Psoas muscle (tissue), 8 donors: Measurements from ENCODE around the gene IPMK. TPM values are rescaled to one million over a fixed set of nuclear protein-coding genes. Genes with fewer than 3 reads are reported as not detected.
A peak's percentile ranks its signal among the peaks of the same experiment; 100 is the strongest.

Source experiments
- ATAC-seq, 4 donors: fragments of 200-7000 bp; cut with Tn5 transposase; one replicate each; pipeline ENCODE4 v1.9.1; 2020; ENCODE audit warnings: moderate library complexity in 3 of 4, mild to moderate bottlenecking in 2 of 4
- DNase-seq, 2 donors: peaks; one replicate each; pipeline ENCODE4 v3.0.0-alpha.2; 2020
- H3K27ac ChIP-seq: fragments of 200-600 bp; one replicate; pipeline ENCODE4 v1.8.0; 2022
- H3K27me3 ChIP-seq, 3 donors: fragments of 200-600 bp in 1 of 3; one replicate each; pipeline versions ENCODE4 v1.6.1 to v1.8.0; 2013 to 2022; ENCODE audit warnings: low read length in 2 of 3, mild to moderate bottlenecking in 2 of 3, moderate library complexity in 1 of 3; ENCODE audit not compliant: insufficient read depth in 3 of 3
- H3K36me3 ChIP-seq, 2 donors: fragments of 200-600 bp in 1 of 2; one replicate each; pipeline versions ENCODE4 v1.6.1 to v1.8.0; 2013 to 2022; ENCODE audit warnings: low read depth in 1 of 2, mild to moderate bottlenecking in 1 of 2, moderate library complexity in 1 of 2; ENCODE audit not compliant: insufficient read depth in 1 of 2
- H3K4me1 ChIP-seq: fragments of 200-600 bp; one replicate; pipeline ENCODE4 v1.8.0; 2022
- H3K4me3 ChIP-seq: fragments of 200-600 bp; one replicate; pipeline ENCODE4 v1.8.0; 2022; ENCODE audit warnings: mild to moderate bottlenecking
- H3K9me3 ChIP-seq: fragments of 200-600 bp; one replicate; pipeline ENCODE4 v1.8.0; 2022
- WGBS, 3 donors: extraction: QIAGEN DNeasy Blood & Tissue Kit; methylation state at CpG; one replicate each; pipeline versions ENCODE4 v1.1.6 to v1.1.7; 2013; 5-methylcytosine and 5-hydroxymethylcytosine counted together
- intact Hi-C, 2 donors: fragments of 100-400 bp; cut with DNase I; formaldehyde crosslinking; loops; one replicate each; pipeline versions ENCODE4 v1.11.0 to v1.14.2; 2022
- polyA plus RNA-seq, 3 donors: library from polyadenylated mRNA; stranded (reverse); fragments of 200-250 nt; gene quantifications; one replicate each; pipeline ENCODE4 v1.2.3, GENCODE V29; 2013
- total RNA-seq, 4 donors: library from RNA; stranded (reverse); fragmentation: NEBNext Ultra II Directional in 2 of 4; extraction: Animal tissue kit (Norgen Biotek cat#: 25700) in 2 of 4; gene quantifications; one replicate each; pipeline versions ENCODE4 v1.2.1 to v1.2.4, GENCODE V29; 2021 to 2023
- TF ChIP-seq, protein P1 (sequence below): fragments of 200-600 bp; IDR thresholded peaks from one replicate; pipeline ENCODE4 v1.8.0; 2022; ENCODE audit warnings: antibody characterized with exemption
- donor health status: healthy with polysubstance abuse.
- donor health status: DM: no; HTN: no; CAD: no; lungs with moderate emphysema.
- donor health status: Bipolar disorder and iron deficiency.
- donor health status: healthy.
- donor health status: DM: yes; HTN: yes; CAD: no.
- donor health status: DM: no; HTN: no; CAD: no.
- donor health status: DM: no; HTN: no; CAD: no.
- donor health status: DM: yes; HTN: yes; CAD: no.

IPMK gene
- total and polyA plus RNA-seq, 7 donors: 2.3 to 10.8 (median 4.3) TPM

DNA sequence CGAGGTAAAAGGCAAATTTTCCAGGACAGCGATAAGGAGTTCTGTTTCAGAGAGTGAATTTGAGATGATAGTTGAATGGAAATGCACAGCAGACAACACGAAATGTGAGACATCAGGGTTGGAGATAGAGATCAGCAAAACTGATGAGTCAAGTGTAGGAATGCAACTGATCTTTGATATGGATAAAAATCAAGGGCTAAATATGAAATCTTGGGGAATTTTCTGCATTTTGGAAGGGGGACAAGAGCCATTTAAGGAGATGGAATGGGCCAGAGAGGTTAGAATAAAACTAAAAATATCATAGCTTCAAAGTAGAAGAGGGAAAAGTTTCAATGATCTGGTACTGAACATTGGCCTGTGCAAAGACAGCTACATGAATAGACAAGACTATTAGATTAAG lies 12.8 kb upstream of the IPMK start:
- DNase-seq: no peak
- peaks cover 0 to 29% of the 10 kb centered on the region in 2 donors for H3K36me3 ChIP-seq
- peaks cover 14% of the 10 kb centered on the region for H3K4me1 ChIP-seq
- no peaks in the 10 kb centered on the region for H3K27me3 ChIP-seq
- ATAC-seq: no peak
- no peak overlapping the region for H3K27ac ChIP-seq
- H3K4me3 ChIP-seq: no peak overlapping the region
- TF ChIP-seq, protein P1, sequence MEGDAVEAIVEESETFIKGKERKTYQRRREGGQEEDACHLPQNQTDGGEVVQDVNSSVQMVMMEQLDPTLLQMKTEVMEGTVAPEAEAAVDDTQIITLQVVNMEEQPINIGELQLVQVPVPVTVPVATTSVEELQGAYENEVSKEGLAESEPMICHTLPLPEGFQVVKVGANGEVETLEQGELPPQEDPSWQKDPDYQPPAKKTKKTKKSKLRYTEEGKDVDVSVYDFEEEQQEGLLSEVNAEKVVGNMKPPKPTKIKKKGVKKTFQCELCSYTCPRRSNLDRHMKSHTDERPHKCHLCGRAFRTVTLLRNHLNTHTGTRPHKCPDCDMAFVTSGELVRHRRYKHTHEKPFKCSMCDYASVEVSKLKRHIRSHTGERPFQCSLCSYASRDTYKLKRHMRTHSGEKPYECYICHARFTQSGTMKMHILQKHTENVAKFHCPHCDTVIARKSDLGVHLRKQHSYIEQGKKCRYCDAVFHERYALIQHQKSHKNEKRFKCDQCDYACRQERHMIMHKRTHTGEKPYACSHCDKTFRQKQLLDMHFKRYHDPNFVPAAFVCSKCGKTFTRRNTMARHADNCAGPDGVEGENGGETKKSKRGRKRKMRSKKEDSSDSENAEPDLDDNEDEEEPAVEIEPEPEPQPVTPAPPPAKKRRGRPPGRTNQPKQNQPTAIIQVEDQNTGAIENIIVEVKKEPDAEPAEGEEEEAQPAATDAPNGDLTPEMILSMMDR: no peak
- 85 to 95% (median 92%) methylated on average over 3 of the region's 3 CpGs for WGBS, 3 donors
- intact Hi-C loops: no loop called here
- no peaks in the 10 kb centered on the region for H3K9me3 ChIP-seq

- no peaks in the 10 kb centered on the region for H3K27me3 ChIP-seq
- ATAC-seq (no peak), DNase-seq (no peak)
- H3K4me3 ChIP-seq: no peak overlapping the region
- no peak overlapping the region for H3K27ac ChIP-seq
- peaks cover 0 to 29% of the 10 kb centered on the region in 2 donors for H3K36me3 ChIP-seq
- intact Hi-C loops: no loop called here
- peaks cover 30% of the 10 kb centered on the region for H3K4me1 ChIP-seq
- TF ChIP-seq, protein P1: no peak
- no peaks in the 10 kb centered on the region for H3K9me3 ChIP-seq
- WGBS, 3 donors: 92 to 95% (median 94%) methylated on average over 1 of the region's 1 CpG
These were observed 11.2 kb upstream of the IPMK start for GRCh38 chr10:58278962-58279307.

DNA sequence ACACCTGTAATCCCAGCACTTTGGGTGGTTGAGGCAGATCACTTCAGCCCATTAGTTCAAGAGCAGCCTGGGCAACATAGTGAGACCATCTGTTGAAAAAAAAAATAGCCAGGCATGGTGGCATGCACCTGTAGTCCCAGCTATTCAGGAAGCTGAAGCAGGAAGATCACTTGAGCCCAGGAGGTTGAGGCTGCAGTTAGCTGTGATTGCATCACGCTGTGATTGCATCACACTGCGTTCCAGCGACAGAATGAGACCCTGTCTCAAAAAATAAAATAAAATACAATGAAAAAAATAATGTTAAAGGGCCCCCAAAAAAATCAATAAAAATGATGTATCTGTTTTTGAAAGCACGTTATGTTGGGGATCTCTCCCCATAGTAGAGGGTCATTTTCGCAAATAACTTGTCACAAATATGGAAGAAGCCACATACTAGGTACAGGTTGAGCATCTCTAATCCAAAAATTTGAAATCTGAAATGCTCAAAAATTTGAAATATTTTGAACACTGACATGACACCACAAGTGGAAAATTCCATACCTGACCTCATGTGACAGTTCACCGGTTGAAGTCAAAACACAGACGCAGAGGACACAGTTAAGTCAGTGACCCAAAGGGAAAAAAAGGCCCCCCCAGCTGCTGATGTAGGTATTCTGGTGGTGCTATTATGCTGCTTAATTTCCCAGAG lies 10.7 kb upstream of the IPMK start:
- Histone ChIP-seq H3K4me1 (peaks cover 31% of the 10 kb centered on the region), H3K36me3 (peaks cover 0 to 29% of the 10 kb centered on the region in 2 donors), H3K9me3 (no peaks in the 10 kb centered on the region), H3K27me3 (no peaks in the 10 kb centered on the region), H3K4me3 (no peak overlapping the region), H3K27ac (no peak overlapping the region)
- ATAC-seq (no peak), DNase-seq (no peak)
- WGBS, 3 donors: 70 to 85% (median 79%) methylated on average over 7 of the region's 7 CpGs
- TF ChIP-seq, protein P1: no peak
- intact Hi-C loops: no loop called here

- H3K27me3 ChIP-seq: no peaks in the 10 kb centered on the region
- DNase-seq (no peak), ATAC-seq (no peak)
- H3K4me3 ChIP-seq: no peak overlapping the region
- peaks cover 0 to 29% of the 10 kb centered on the region in 2 donors for H3K36me3 ChIP-seq
- H3K27ac ChIP-seq: no peak overlapping the region
- no peaks in the 10 kb centered on the region for H3K9me3 ChIP-seq
- TF ChIP-seq, protein P1: no peak
- peaks cover 35% of the 10 kb centered on the region for H3K4me1 ChIP-seq
- intact Hi-C loops: no loop called here
These were observed 8.2 kb upstream of the IPMK start for GRCh38 chr10:58275908-58276307.

DNA sequence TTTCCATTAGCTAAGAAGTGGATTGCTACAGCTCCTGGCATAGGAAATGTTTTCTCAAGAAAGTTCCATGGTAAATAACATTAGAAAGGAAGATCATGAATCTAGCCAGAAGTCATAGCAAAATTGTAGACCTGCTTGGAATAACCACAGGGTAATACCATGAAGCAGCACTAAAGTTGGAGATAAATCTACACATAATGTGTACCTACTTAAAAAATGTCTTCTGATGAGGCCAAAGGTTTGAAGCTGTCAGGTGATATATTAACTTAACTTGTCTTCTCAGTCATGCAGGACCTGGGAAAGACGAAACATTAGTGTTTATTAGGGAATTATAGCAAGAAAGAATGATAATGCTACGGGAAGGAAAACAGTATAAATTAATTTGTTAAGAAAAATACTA lies 7.6 kb upstream of the IPMK start:
- no peaks in the 10 kb centered on the region for H3K9me3 ChIP-seq
- TF ChIP-seq, protein P1: no peak
- 80 to 95% (median 89%) methylated on average over 2 of the region's 2 CpGs for WGBS, 3 donors
- H3K4me1 ChIP-seq: peaks cover 39% of the 10 kb centered on the region
- H3K27ac ChIP-seq: peak overlapping the region; percentile 39
- no peak overlapping the region for H3K4me3 ChIP-seq
- intact Hi-C loops: no loop called here
- H3K36me3 ChIP-seq: peaks cover 0 to 29% of the 10 kb centered on the region in 2 donors
- ATAC-seq (no peak), DNase-seq (no peak)
- H3K27me3 ChIP-seq: no peaks in the 10 kb centered on the region
